ENCODE measurements around the gene APBB1IP. TPM values are rescaled to one million over a fixed set of nuclear protein-coding genes. Genes with fewer than 3 reads are reported as not detected.
A peak's percentile ranks its signal among the peaks of the same experiment; 100 is the strongest.
"Not testable (repeated sequence)": the region's sequence is repeated elsewhere in the genome, so short reads cannot be mapped to it uniquely, and the experiment has no call there.

APBB1IP gene
- total RNA-seq, 1 donor from 2014 or later = 0.17 TPM

- no peak for DNase-seq
Measured at GRCh38 chr10:26566525-26567350, 128.6 kb downstream of the APBB1IP start.

DNA sequence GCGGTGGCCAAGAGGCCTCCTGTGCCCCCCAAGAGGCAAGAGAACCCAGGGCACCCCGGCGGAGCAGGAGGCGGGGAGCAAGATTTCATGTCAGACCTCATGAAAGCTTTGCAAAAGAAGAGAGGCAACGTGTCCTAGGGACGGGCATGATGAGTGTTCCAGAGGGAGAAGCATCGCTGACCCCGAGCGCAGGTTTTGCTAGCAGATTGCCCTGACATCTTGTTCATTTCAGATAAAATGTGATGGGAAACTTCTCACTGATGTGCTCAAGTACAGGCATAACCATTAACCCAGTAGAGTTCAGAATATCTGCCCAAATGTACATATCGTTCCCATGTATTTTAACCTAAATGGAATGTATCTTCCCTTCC lies 129.2 kb downstream of the APBB1IP start:
- no peak for DNase-seq

DNA sequence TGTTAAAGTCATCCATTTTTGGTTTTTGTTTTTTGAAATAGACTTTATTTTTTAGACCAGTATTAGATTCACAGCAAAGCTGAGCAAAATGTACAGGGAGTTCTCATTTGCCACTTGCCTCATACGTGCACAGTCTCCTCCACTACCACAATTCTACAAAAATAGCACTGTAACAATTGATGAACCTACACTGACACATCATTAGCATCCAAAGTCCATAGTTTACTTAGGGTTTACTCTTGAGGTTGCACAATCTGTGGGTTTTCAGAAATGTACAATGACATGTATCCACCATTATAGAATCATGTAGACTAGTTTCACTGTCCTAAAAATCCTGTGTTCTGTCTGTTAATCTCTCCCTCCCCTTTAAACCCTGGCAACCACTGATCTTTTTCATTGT lies 133.5 kb downstream of the APBB1IP start:
- DNase-seq = no peak

DNA sequence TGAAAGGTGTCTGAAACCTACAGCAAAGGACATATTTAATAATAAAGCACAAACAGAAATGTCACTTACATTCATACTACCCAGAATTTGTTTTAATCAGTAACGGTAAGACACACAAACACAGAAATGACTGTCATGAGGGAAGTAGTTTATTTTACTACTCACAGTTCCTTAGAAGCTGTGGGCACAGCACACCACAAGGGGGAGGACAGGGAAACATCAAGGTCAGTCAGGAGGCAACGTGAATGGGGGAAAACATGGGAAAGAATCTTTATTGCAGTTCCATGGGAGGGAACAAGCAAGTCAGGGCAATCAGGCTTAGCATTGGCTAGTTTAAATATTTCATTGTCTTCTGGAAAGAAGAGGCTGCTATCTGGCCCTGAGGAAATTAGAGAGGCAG lies 135.5 kb downstream of the APBB1IP start:
- DNase-seq = no peak

- DNase-seq = no peak
Measured at GRCh38 chr10:26574783-26575182, 136.6 kb downstream of the APBB1IP start.

GRCh38 chr10:26578371-26578770 lies 140.2 kb downstream of the APBB1IP start:
- DNase-seq = not testable (repeated sequence)

DNA sequence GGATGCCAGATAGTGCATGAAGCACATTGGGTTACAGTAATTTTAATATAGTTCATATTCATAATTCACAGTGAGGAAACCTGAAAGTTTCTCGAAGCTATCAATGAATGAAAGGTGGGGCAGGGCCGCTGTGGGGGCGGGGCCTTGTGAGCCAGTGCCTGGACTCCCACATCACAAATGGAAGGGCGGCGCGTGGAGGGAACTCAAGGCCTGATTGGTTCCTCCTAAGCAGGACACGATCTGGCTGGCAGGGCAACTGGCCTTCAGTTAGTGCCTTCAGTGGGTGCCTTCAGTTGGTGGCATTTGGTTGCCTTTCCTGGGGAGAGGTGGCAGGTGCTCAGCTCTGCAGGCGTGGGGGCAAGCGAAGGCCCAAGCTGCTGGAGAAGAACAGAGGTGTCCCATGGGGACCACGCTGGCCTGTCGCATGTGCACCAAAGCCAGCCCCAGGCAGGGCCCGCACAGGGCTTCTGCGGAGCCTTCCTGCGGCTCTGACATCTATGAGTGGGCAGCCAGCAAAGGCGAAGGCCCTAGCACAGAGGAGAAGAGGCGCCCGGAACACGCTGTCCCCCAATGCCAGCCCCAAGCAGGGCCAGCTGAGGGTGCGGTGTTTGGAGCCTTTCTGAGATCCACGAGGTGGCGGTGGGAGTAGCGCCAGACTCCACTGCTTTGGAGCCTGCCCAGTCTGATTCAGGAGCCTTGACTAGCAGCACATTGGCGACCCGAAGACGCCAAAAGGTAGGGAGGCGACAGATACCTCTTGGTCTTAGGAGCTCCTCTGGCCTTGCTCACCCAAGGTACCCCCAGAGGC lies 141.3 kb downstream of the APBB1IP start:
- no peak for DNase-seq

DNA sequence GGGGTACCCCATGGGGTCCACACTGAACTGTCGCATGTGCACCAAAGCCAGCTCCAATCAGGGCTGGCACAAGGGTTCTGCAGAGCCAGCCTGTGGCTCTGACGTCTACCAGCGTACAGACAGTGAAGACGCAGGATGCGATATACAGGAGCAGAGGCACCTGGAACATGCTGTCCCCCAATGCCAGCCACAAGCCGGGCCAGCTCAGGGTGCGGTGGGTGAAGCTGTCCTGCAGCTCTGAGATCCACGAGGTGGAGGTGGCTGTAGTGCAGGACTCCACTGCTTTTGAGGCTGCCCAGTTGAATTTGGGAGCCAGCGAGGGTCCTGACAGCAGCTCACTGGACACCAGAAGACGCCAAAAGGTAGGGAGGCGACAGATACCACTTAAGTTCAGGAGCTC lies 148.1 kb downstream of the APBB1IP start:
- no peak for DNase-seq

- no peak for DNase-seq
Measured at GRCh38 chr10:26588611-26589010, 150.5 kb downstream of the APBB1IP start.

- not testable (repeated sequence) for DNase-seq
Measured at GRCh38 chr10:26589813-26590212, 151.7 kb downstream of the APBB1IP start.

GRCh38 chr10:26593896-26594295 lies 155.8 kb downstream of the APBB1IP start:
- no peak for DNase-seq

GRCh38 chr10:26603283-26603682 lies 165.1 kb downstream of the APBB1IP start:
- DNase-seq = not testable (repeated sequence)

- not testable (repeated sequence) for DNase-seq
Measured at GRCh38 chr10:26604320-26605093, 166.4 kb downstream of the APBB1IP start.

GRCh38 chr10:26606389-26606877 lies 168.3 kb downstream of the APBB1IP start:
- peak; percentile 41 for DNase-seq

DNA sequence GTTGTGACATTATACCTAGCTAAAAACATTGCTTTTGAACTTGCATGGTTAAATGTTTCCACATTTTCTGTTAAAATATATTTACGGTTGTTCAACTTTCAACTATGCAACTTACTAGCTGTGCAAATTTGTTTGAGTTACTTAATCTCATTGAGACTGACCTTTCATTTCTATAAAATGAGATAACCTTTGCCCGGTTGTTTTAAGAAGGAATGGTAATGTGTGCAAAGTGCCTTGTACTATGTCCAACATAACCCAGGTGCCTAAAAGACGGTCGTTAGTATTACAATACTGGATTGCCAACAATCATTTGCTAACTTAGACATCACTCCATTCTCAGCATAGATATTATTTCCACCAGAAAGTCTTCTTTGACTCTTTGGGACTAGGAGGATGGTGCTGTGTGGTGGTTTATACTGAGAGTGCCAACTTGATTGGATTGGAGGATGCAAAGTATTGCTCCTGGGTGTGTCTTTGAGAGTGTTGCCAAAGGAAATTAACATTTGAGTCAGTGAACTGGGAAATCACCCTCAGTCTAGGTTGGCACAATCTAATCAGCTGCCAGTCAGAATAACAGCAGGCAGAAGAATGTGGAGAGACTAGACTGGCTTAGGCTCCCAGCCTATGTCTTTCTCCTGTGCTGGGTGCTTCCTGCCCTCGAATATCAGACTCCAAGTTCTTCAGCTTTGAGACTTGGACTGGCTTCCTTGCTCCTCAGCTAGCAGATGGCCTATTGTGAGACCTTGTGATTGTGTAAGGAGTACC lies 174.2 kb downstream of the APBB1IP start:
- DNase-seq = no peak

Other genes starting within 250 kb of the APBB1IP start
- gene GAD2, start 221.6 kb upstream of the APBB1IP start, total RNA-seq = not detected in 2 replicates

All from dermis blood vessel endothelial cell (primary cell).